ENCODE data around the gene ATP11C.

The ATP11C gene

DNA sequence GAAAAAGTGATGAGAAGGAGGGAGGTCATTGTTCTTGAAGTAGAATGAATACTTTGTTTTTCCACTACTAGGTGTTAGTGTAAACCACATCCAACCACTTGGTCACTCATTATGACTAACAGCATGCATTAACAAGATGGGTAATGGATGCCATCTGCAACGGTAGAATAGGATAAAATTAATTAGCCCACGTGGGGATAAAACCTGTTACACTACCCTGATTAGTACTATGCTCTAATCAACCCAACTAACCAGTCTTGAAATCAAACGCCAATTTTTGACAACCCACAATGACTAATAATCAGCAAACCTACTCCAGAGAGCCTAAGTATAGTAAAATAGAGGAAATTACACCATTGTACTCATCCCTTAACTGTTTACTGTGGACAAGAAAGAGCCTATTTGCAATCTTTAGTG is 131.4 kb downstream of the ATP11C start:
- DNase-seq: no peak

DNA sequence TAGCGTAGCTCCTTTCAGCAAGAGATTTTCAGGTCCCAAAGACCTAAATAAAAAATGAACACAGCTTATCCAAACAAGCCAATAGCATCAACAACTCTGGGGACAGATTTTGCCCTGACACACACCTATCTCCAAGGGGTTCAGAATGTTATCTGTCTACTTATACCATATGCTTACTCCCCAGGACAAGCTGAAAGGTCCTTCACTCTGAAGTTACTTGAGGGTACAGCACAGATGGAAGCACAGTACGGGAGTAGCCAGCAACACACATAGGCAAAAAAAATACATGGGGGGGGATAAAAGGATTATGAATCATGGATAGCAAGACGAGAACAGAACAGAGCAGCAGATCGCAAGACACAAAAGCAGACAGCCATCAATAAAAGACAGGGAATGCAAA is 134.2 kb downstream of the ATP11C start:
- DNase-seq: no peak

DNA sequence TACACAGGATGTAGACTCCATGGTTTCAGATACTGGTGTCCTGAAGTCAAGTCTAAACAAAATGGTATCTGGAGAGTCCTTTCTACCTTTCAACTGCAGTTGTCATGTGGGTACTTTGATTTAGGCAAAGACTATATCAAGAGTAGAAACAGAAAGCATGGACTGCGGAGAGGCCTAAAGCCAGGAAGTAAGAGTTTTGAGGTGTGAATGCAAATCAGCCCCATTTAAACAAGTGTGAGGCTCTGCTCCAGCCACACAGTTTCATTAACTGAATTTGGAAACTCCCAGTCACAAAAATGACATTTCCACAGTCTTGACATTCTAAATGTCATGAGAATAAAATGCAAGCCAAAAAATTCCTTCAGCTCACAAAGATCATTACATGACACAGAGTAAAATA is 137.7 kb downstream of the ATP11C start:
- DNase-seq: no peak

DNA sequence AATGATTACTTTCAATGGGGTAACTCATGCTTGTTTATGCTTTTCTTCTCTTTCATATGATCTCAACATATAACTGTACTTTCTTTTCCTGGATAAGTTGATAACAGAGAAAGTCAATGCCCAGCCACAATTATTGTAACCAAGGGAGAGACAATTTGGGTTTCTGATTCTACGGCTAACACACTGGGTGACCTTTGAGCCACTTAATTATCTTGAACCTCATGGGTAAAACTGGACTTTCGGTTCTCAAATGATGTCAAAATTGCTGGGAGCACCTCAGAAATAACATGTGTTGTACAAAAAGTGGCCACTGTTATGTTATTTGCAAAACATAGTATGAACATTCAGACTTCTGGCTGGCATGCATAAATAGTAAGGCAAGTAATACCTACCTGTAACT is 145.3 kb downstream of the ATP11C start:
- DNase-seq: no peak

DNA sequence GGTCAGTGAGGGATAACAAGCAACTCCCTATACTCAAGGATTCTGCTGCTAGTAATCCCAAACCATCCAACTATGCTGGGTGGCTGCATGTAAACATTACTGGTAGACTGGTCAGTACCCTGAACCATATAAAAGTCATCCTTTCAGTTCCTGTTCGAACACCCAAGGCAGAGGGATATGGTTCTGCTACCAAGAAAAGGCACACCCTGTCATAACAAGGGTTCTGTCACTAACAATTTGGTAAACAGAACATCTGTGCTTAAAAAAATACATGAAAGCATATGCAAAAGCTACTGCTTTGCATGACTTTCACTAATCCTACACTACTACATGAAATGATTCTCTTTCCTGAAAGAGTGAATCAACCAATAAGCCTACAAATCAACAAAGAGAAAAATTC is 148.0 kb downstream of the ATP11C start:
- no peak for DNase-seq

DNA sequence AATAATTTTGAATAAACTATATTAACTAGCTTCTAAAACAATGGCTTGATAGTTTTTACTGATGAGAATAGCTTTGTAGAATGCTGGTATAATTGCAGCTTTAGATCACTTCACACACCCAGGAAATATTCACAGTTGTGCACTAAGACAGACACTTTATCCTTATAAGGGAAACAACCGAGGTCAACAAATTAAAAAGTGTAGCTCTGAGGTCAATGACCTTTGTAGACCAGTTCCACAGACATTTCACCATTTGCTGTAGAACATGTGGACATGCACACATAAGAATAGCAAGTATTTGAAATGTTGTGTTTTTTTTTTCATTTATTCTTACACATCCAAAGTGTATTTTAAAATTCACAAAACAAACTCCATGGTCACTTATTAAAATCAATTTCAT is 148.9 kb downstream of the ATP11C start:
- DNase-seq: no peak

DNA sequence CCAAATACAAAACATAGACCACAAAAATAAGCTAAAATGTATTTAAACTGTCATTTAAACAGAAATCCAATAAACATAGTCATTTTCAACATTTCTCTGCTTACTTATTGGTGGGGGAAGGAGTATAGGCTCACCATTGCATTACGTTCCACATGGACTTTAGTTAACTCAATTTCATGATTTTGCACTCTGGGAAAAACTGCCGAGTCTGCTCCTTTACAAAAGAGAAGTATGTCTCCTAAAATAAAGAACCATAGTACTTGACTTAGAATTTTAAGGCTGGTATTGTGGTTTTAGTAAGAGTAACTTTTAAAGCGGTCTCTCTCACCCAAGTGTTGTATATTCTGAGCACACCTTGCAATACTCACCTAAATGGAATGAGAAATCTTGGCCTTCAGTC is 149.8 kb downstream of the ATP11C start:
- no peak for DNase-seq

DNA sequence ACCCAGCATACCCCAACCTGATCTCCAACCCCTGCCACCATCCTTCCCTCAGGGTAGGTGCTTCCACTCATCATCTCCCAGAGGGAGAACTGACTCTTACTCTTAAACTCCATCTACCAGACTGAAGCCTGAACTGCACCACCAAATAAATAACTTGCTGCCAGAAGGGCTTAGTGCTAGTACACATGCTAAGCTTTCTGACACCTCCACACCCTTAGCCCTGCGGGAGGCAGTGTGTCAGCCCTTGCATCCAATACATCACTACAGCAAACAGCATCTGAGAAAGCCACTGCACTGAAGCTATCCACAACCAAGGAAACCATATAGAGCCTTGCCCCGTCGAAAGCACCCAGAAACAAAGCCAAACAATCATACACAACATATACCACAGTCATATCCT is 156.3 kb downstream of the ATP11C start:
- DNase-seq: no peak

DNA sequence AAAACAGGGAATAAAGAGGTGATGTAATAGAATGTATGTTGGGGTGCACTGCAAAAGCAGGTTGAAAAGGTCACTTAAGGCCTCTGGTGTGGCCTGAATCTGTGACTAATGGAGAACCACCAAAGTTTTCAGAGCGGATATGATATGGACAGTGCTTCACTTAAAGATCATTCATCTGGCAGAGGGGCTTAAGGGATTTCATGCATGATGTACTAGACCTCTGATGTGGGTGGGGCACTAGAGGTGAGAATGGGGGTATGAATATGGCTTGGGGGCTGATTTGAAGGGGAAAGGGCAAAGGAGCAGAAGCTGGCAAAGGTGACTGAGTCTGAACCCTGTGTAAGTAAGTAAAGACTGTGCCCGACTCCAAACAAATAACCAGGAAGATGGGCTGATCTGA is 162.5 kb downstream of the ATP11C start:
- no peak for DNase-seq

DNA sequence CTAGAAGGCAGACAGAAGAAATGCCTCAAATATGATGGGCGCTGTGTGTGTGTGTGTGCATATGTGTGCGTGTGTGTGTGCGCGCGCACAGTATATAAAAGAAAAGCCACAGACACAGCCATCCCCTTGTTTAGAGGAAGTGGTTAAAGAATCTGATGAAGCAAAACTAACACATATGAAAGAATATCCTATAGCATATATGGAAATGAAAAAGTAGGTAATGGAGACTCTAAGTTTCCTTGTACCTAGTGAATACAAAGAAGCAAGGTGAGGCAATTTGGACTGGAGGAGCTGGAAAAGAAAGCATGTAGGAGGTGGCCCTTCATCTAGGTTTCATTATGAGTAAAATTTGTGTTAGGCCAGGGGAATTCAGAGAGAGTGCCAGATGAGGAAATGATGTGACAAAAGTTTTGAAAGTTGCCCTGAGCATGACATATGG is 166.3 kb downstream of the ATP11C start:
- no peak for DNase-seq

DNA sequence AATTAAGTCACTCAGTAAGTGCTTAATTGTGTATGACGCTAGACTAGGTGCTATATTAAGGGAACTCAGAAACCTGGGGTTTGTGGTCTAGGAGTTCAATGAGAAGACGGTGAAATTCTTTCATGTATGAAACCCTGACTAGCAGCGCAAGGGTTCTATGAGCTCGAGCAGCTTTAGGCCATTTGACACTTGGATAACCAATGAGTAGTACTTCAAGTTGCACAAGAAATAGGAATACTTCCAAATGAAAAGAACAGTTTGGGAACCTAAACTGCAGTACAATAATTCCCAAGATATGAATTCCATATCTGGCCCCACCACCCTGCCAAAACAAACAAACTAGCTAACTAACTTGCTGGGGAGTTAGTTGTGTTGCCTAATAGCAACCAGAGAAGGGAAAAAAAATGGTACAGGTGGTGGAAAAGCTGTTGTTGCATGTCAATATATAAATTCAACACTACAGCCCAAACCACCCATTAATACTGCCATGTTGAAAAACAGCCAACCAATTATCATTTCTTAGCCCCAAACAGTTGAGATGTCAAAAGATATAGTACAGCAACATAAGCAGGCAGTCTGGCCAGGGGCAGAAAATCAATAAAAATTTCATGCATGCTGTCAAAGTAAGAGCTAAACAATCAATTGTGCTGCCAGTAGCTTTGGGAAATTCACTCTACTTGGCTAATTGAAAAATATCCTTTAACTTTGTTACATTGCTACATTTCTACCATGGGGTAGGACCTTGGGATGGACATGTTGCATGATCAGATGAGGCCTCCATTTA is 170.3 kb downstream of the ATP11C start:
- DNase-seq: no peak

DNA sequence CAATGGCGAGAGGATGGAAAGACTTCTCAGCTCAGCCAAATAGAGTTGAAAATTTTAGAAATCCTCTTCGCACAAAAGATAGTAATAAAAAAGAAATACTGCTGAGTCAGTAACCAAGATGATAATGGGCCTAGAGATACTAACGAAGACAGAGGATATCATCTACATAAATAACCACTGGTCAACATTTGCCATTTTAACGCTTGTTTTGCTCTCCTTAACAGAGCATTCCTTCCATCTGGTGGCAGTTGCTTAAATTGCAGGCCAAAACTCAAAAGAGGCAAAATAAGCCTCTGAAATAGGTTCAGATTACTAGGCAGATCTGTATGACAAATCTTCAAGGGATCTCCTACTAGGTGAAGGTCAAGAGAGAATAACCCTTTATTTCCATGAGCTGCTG is 173.2 kb downstream of the ATP11C start:
- no peak for DNase-seq

DNA sequence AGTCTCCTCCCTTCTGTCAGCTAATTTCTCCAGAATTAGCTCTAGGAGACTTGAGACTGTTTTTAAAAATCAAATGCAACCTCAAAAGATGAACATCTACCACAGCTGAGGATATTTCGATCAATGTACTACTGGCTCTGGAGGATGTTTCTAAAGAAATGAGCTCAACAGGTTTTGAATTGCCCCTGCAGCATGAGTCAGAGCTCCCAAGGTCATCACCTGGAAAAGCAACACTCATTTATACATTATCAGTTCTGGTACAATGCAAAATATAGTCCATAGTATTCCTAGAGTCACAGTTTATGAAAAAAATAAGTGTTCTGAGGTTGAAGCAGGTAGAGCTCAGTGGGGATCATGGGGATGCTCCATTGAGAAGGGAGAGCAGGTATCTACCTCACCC is 174.0 kb downstream of the ATP11C start:
- no peak for DNase-seq

DNA sequence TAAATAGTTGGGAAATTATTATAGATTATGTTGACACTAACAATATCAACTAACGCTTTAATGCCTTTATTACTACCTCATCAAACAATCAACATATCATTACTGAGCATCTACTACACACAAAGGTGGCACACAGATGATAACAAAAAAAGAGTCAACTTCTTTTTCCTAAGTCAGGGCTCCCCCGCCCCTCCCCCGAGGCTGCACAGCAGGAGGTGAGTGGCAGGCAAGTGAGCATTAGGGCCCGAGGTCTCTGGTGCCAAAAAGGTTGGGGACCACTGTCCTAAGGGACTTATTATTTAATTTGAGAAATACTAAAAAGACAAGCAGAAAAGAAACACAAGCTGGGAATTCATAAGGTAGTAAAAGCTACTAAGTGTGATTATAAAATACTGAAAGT is 174.6 kb downstream of the ATP11C start:
- DNase-seq: no peak

DNA sequence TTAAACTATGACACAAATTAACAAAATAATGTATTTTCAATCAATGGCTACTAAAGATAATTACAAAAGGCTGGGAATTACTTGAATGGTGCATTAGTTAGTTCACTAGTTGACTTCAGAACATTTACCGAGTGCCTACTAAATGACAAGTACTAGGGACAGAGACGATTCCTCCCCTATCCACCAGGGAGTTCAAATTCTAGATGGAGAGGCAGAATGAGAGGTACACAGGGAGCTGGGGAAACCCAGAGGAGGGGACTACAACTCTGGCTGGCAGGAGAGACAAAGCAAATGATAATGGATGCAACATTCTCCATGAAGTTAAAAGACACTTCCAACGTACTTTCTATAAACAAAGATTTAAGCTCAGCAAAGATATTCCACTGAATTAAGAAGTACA is 181.8 kb downstream of the ATP11C start:
- no peak for DNase-seq

DNA sequence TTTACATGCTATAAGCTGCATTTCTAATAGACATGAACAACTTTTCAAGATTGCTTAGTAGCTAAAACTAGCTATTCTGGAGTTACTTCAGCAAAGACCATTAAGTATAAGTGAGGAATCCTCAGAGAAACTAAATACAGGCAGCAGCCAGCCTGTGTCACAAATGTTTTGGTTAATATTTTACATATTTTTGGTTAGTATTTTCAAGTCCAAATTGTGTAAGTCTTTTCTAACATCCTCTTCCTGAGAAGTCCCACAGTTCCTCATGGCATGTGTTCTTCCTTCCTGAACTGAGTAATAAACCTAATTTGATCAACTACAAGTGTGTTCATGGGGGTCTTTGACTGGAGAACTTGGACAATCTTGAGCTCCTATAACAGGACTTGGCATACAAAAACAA is 182.5 kb downstream of the ATP11C start:
- DNase-seq: no peak

DNA sequence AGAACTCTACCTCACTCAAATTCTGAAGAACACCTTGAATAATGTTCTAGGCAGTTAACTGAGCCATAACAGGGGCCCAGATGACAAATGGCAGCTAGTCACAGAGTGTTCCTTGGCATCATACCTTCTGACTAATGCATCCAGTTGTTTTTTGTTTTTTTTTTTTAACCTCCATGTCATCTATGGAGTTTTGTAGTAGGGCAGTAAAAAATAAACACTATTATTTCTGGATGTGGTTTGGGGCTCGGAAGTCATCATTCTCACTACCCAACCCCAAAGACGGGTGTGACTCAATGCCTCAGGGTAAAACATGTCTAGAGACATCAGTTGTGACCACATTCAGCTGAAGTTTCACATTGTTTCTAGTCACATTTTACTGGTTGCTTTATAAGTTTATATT is 193.7 kb downstream of the ATP11C start:
- no peak for DNase-seq

DNA sequence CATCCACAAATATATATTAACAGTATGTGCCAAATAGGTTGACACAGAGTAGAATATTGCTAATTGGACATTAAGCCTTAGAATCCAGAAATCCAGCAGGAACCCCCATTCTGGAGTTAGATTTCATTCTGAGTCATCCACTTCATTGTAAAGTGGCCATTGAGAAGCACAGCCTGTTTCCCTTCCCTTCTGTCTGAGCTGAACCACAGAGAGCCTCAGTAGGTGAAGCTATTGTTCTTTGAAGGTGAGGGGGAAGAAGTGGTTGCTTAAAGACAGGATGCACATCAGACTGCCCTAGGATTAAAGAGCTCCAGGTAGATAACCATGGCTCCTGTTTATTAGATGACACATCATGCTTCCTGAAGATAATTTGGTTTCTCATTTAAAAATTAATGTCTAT is 194.3 kb downstream of the ATP11C start:
- DNase-seq: no peak

DNA sequence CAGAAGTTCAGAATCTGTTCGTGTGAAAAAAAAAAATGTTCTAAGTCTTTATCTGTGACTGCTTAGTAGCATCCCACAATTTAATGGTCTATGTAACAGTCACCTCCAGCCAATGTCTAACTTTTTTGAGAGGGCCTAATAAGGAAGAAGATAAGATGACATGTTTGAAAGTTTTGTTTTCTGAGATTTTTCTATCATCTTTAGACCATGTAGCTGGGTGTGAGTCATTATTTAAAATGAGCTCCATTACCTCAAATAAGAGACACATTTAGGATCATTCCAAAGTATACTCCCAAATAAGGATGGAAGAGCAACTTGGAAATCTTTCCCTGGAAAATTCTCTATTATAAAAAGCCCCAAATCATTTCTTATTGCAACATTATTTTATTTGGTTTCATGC is 196.7 kb downstream of the ATP11C start:
- DNase-seq: no peak

DNA sequence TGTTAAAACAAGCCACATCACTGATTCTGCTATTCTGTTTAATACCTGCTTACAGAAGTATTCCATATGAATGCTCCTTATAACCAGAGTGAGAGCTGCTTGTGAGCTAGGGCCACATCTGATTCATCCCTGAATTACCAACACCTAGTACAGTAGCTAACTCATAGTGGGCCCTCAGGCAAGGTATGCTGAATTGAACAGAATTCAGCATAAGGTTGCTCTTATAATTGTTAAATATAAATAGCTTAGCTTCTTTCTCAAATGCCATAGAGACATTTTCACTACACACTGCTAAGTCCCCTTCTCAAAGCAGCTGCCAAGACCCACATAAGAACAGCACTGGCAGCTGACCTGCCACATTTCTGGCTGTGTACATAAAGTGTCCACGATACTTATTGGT is 197.9 kb downstream of the ATP11C start:
- DNase-seq: no peak

DNA sequence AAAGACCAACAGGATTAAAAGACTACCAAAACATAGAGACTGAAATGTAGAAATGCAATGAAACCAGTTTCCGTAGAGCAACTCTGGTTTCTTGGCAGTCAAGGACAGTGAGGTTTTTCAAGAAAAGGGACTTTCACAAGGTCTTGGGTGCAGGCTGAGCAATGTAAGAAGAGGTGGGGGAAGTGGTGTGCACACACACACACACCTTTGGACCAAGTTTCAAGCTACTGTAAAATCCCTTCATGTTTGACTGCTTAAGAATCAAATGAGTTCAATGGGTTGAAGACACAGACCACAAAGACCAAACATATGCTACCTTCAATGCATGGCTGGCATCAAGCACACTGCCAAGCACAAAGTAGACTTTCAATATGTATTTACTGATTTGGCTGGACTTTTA is 207.1 kb downstream of the ATP11C start:
- no peak for DNase-seq

DNA sequence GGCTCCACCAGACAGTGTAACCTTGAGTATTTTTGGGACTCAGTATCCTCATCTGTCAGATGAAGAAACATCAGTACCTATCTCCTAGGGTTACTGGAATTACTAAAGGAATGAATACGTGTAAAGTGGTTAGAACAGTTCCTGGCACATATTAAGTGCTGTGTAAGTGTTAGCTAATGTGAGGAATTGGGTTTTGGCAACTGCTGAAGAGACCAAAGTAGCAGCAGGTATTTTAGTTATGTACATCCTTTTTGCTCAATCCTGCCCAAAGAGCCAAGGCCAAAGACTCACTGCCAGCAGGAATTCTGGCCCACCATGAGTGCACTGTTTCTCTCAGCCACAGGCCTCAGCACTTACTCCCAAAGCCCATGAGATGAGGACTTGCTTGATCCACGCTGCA is 208.2 kb downstream of the ATP11C start:
- no peak for DNase-seq

DNA sequence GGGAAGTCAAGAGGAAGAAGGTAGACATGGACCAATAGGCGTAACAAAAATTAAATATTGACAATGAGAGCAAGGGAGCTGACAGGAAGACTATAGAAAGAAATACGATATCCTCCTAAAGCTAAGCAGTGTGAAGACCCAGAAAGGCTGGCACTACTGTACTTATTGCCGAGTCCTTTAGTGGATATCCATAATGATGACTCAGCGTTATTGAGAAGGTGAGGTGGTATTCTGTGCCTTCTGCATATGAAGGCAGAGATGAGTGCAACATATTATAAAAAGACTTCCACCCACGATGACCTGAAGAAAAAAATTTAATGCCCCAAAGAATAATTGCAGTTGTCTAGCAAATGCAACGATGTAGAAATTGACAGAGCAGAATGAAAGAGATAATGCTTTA is 211.9 kb downstream of the ATP11C start:
- DNase-seq: no peak

DNA sequence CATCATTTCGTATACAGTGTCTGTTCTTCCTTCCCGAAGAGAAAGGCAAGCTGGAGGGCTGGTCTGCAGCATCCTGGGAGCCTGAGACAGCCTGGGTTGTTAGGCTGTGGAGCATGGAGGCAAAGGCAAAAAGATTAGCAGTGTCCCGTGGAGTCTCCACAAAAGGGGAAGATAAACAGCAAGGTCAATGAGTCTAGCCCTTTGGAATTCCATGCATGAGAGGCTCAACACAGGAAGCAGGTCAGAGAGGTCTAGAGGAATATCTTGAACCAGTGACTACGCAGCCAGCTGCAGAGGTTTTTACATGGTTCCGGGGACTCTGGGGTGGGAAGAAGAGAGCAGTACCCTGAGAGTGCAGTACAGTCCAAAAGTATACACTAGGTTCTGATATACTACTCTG is 212.7 kb downstream of the ATP11C start:
- no peak for DNase-seq

DNA sequence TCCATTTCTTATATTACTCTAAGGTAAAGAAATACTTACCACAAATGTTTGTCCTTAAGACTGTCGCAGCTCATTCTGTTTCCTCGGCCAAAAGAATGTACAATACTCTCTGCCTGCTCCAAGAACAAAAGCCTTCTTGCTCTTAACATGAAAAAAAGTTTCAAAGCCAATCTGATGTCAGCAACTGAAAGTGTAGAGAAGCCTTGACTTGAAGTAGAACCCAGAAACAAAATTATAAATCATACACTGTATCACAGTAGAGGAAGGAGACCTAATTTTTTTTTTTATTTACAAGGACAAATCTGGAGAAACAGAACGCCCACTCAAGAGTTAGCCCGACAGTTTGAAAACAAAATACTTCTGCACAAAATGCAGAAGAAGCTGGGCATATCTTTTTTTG is 224.8 kb downstream of the ATP11C start, which contains the start of gene MCF2:
TSS of gene MCF2 (minus strand) at position 101 of the 400 bp plus-strand sequence. CDS start 56,423 bp downstream, outside the sequence.
- DNase-seq: no peak
